Measurements from ENCODE around the gene FAM124B. TPM values are rescaled to one million over a fixed set of nuclear protein-coding genes. Genes with fewer than 3 reads are reported as not detected.
"Not testable (repeated sequence)": the region's sequence is repeated elsewhere in the genome, so short reads cannot be mapped to it uniquely, and the experiment has no call there.

Gene FAM124B
- polyA plus RNA-seq, 1 donor (not counting 4 experiments of a cell fraction or from before 2014, with no cell fraction given), result 0.03 TPM

DNA sequence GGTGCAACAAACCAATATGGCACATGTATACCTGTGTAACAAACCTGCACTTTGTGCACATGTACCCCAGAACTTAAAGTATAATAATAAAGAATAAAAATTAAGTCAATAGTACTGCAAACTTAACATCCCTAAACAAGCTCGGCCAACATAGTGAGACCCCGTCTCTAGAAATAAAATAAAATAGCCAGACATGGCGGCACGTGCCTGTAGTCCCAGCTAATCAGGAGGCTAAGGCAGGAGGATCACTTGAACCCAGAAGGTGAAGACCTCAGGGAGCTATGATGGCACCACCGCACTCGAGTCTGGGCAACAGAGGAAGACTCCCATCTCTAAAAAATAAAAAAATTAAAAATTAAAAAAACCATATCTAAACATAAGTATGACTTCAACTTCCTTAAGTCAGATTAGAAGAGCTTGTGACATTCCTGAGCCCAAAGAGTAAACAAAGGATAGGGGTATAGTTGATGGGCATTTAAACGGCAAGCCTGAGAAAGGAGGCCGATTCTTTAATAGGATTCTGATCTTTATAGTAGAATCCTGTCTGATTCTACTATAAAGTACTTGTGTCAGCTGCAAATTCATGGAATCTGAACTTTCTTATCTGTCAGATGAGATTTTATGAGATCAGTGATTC is 1.6 kb downstream of the FAM124B start:
- no peaks in the 10 kb centered on the region for H4K20me1 ChIP-seq (ENCODE audit: control insufficient read depth, extremely low read depth, insufficient read depth, low read length)
- TF ChIP-seq, protein P1, sequence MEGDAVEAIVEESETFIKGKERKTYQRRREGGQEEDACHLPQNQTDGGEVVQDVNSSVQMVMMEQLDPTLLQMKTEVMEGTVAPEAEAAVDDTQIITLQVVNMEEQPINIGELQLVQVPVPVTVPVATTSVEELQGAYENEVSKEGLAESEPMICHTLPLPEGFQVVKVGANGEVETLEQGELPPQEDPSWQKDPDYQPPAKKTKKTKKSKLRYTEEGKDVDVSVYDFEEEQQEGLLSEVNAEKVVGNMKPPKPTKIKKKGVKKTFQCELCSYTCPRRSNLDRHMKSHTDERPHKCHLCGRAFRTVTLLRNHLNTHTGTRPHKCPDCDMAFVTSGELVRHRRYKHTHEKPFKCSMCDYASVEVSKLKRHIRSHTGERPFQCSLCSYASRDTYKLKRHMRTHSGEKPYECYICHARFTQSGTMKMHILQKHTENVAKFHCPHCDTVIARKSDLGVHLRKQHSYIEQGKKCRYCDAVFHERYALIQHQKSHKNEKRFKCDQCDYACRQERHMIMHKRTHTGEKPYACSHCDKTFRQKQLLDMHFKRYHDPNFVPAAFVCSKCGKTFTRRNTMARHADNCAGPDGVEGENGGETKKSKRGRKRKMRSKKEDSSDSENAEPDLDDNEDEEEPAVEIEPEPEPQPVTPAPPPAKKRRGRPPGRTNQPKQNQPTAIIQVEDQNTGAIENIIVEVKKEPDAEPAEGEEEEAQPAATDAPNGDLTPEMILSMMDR (optimal IDR thresholded peaks at IDR 0.05 in 1 of 3, IDR thresholded peaks at IDR 0.05 in 1 of 3, conservative IDR thresholded peaks at IDR 0.05 in 1 of 3; ENCODE audit: extremely low read depth in 1 of 3, insufficient read depth in 2 of 3, low read length in 3 of 3), result no peak
- no peak for TF ChIP-seq EZH2 (IDR thresholded peaks at IDR 0.05; ENCODE audit: low read length)
- no peak overlapping the region for H3K9ac ChIP-seq (ENCODE audit: control insufficient read depth, extremely low read depth, insufficient read depth, low read length)
- no peaks in the 10 kb centered on the region for H3K4me1 ChIP-seq (ENCODE audit: control insufficient read depth, extremely low read depth, insufficient read depth, low read length)
- no peaks in the 10 kb centered on the region for H3K27me3 ChIP-seq (ENCODE audit: control insufficient read depth, extremely low read depth, insufficient read depth, low read length)
- no peaks in the 10 kb centered on the region for H3K9me3 ChIP-seq (ENCODE audit: control insufficient read depth, low read depth, low read length)
- H3K79me2 ChIP-seq (ENCODE audit: control insufficient read depth, insufficient read depth, low read length), result no peaks in the 10 kb centered on the region
- dilution Hi-C loops (cut with MboI; ENCODE audit: extremely low pct_ligation_motif_present, low sequenced_read_pairs), result no loop called here
- FAIRE-seq, result no peak
- no peaks in the 10 kb centered on the region for H3K9me1 ChIP-seq (ENCODE audit: control insufficient read depth, extremely low read depth, insufficient read depth, low read length)
- H3K4me3 ChIP-seq (ENCODE audit: control insufficient read depth in 2 of 3, extremely low read depth in 1 of 3, insufficient read depth in 2 of 3, low read depth in 1 of 3, low read length in 3 of 3), result no peak overlapping the region
- H3K36me3 ChIP-seq (ENCODE audit: control insufficient read depth in 2 of 2, extremely low read depth in 1 of 2, insufficient read depth in 2 of 2, low read length in 2 of 2), result no peaks in the 10 kb centered on the region
- H2AFZ ChIP-seq (ENCODE audit: control insufficient read depth, low read length), result no peak overlapping the region
- H3K4me2 ChIP-seq (ENCODE audit: control insufficient read depth, extremely low read depth, insufficient read depth, low read depth, low read length), result no peak overlapping the region
- no peak for DNase-seq (ENCODE audit: low read depth, low spot score)
- H3K27ac ChIP-seq (ENCODE audit: control insufficient read depth, insufficient read depth, low read length), result no peak overlapping the region

DNA sequence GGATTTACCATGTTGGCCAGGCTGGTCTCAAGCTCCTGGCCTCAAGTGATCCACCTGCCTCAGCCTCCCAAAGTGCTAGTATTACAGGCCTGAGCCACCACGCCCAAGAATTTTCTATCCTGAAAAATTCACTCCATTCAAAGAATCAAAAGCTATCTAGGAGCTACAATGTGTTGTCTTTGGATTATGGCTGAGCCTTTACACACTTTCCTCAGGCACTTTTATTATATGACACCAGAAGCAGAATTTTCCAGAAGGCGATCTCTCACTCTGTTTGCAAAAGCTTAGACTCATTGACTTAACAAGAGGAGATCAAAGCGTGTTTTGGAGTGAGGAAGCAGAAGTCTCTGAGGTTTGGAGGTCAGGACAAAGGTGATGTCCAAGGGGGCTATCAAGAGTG is 3.6 kb downstream of the FAM124B start:
- no peak overlapping the region for H2AFZ ChIP-seq (ENCODE audit: control insufficient read depth, low read length)
- no peak for FAIRE-seq
- dilution Hi-C loops (cut with MboI; ENCODE audit: extremely low pct_ligation_motif_present, low sequenced_read_pairs), result no loop called here
- DNase-seq (ENCODE audit: low read depth, low spot score), result no peak
- H3K27ac ChIP-seq (ENCODE audit: control insufficient read depth, insufficient read depth, low read length), result no peak overlapping the region
- H3K4me3 ChIP-seq (ENCODE audit: control insufficient read depth in 2 of 3, extremely low read depth in 1 of 3, insufficient read depth in 2 of 3, low read depth in 1 of 3, low read length in 3 of 3), result no peak overlapping the region
- H3K9me3 ChIP-seq (ENCODE audit: control insufficient read depth, low read depth, low read length), result no peaks in the 10 kb centered on the region
- H3K4me2 ChIP-seq (ENCODE audit: control insufficient read depth, extremely low read depth, insufficient read depth, low read depth, low read length), result no peak overlapping the region
- no peaks in the 10 kb centered on the region for H3K27me3 ChIP-seq (ENCODE audit: control insufficient read depth, extremely low read depth, insufficient read depth, low read length)
- no peaks in the 10 kb centered on the region for H3K79me2 ChIP-seq (ENCODE audit: control insufficient read depth, insufficient read depth, low read length)
- TF ChIP-seq EZH2 (IDR thresholded peaks at IDR 0.05; ENCODE audit: low read length), result no peak
- TF ChIP-seq, protein P1 (optimal IDR thresholded peaks at IDR 0.05 in 1 of 3, IDR thresholded peaks at IDR 0.05 in 1 of 3, conservative IDR thresholded peaks at IDR 0.05 in 1 of 3; ENCODE audit: extremely low read depth in 1 of 3, insufficient read depth in 2 of 3, low read length in 3 of 3), result no peak
- H3K9me1 ChIP-seq (ENCODE audit: control insufficient read depth, extremely low read depth, insufficient read depth, low read length), result no peaks in the 10 kb centered on the region
- H3K9ac ChIP-seq (ENCODE audit: control insufficient read depth, extremely low read depth, insufficient read depth, low read length), result no peak overlapping the region
- no peaks in the 10 kb centered on the region for H3K4me1 ChIP-seq (ENCODE audit: control insufficient read depth, extremely low read depth, insufficient read depth, low read length)
- H3K36me3 ChIP-seq (ENCODE audit: control insufficient read depth in 2 of 2, extremely low read depth in 1 of 2, insufficient read depth in 2 of 2, low read length in 2 of 2), result no peaks in the 10 kb centered on the region
- H4K20me1 ChIP-seq (ENCODE audit: control insufficient read depth, extremely low read depth, insufficient read depth, low read length), result no peaks in the 10 kb centered on the region

DNA sequence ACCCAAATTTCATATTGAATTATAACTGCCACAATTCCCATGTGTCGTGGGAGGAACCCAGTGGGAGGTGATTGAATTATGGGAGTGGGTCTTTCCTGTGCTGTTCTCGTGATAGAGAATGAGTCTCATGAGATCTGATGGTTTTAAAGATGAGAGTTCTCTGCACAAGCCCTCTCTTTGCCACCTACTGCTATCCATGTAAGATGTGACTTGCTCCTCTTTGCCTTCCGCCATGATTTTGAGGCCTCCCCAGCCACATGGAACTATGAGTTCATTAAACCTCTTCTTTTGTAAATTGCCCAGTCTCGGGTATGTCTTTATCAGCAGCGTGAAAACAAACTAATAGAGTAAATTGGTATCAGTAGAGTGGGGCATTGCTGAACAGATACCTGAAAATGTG is 4.8 kb downstream of the FAM124B start:
- H3K27ac ChIP-seq (ENCODE audit: control insufficient read depth, insufficient read depth, low read length); H3K4me3 ChIP-seq (ENCODE audit: control insufficient read depth in 2 of 3, extremely low read depth in 1 of 3, insufficient read depth in 2 of 3, low read depth in 1 of 3, low read length in 3 of 3); FAIRE-seq; H3K9me3 ChIP-seq (ENCODE audit: control insufficient read depth, low read depth, low read length); H3K4me1 ChIP-seq (ENCODE audit: control insufficient read depth, extremely low read depth, insufficient read depth, low read length); H3K9ac ChIP-seq (ENCODE audit: control insufficient read depth, extremely low read depth, insufficient read depth, low read length); H3K79me2 ChIP-seq (ENCODE audit: control insufficient read depth, insufficient read depth, low read length); dilution Hi-C loops (cut with MboI; ENCODE audit: extremely low pct_ligation_motif_present, low sequenced_read_pairs); H3K27me3 ChIP-seq (ENCODE audit: control insufficient read depth, extremely low read depth, insufficient read depth, low read length); H3K36me3 ChIP-seq (ENCODE audit: control insufficient read depth in 2 of 2, extremely low read depth in 1 of 2, insufficient read depth in 2 of 2, low read length in 2 of 2); H2AFZ ChIP-seq (ENCODE audit: control insufficient read depth, low read length); H4K20me1 ChIP-seq (ENCODE audit: control insufficient read depth, extremely low read depth, insufficient read depth, low read length); H3K4me2 ChIP-seq (ENCODE audit: control insufficient read depth, extremely low read depth, insufficient read depth, low read depth, low read length); H3K9me1 ChIP-seq (ENCODE audit: control insufficient read depth, extremely low read depth, insufficient read depth, low read length); DNase-seq (ENCODE audit: low read depth, low spot score): not testable (repeated sequence)

Measured in keratinocyte (primary cell).